Fibroblast of skin of scalp (primary cell): ENCODE results near the gene ACCSL.

ENCODE experiments used
- DNase-seq: peaks from one replicate; pipeline ENCODE4 v3.0.0-alpha.2; 2013

Gene ACCSL

DNA sequence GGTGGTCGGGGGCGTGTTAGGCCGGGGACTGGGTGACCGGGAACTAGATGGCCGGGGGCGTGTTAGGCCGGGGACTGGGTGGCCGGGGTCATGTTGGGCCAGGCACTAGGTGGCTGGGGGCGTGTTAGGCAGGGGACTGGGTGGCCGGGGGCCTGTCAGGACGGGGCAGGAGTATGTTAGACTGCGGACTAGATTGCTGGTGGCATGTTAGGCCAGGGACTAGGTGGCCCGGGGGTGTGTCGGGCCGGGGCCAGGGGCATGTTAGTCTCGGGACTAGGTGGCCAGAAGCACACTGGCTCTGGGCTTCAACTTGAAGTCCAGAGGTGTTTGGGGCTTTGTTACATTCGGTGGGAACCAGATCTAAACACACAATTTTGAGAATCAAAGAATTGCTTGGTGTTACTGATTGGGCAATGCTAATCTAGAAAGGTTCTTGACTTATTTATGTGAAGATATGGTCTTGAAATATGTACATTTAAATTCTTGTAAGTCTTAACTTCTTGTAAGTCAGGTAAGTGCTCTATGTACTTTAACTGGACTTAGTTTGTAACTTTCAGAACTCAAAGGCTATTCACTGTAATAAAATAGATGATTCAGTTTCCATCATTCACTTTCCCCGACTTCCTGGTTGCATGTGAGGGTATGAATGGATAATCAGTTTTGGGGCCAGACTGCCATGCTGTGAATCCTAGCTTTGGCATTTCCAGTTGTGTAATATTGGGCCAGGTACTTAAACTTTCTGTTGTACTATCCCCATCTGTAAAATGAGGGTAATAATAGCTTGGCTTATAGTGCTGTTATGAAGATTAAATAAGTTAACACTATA lies 48.8 kb downstream of the ACCSL start:
- DNase-seq, result no peak

DNA sequence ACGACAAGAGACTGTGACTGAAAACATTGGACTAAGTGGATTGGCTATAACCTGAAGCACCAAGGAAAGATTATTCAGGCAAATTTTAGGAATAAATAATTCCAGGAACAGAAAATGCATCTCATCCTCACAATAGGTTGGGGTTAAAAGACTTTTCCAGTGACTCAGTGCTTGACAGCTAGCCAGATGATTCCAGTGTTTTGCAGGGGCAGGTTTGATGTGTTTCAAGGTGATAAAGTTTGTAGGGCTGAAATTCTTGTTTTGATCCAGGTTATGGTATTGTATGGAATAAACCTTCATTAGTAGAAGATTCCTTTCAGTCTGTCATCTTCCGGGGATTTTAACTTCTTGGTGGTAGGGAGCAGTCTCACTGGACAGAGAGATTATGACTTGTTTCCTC lies 50.0 kb downstream of the ACCSL start:
- DNase-seq, result no peak

GRCh38 chr11:44101098-44101497 lies 53.3 kb downstream of the ACCSL start:
- DNase-seq, result no peak

- no peak for DNase-seq
Measured at GRCh38 chr11:44104481-44105294, 56.9 kb downstream of the ACCSL start.

- DNase-seq, result no peak
Measured at GRCh38 chr11:44108260-44108659, 60.5 kb downstream of the ACCSL start.
